Gastroesophageal sphincter (tissue), 3 donors: ENCODE results near the gene SLC25A15.

Experiments used
- EP300 ChIP-seq: sonication (generic); formaldehyde crosslinking; IDR thresholded peaks from one replicate; pipeline ENCODE4 v1.6.1; 2017; ENCODE audit warnings: antibody characterized with exemption, mild to moderate bottlenecking
- TF ChIP-seq, protein P1 (sequence below), 4 experiments: fragments of 200-600 bp in 2 of 4; fragments of 450-650 bp in 2 of 4; sonication (generic) in 1 of 4; IDR thresholded peaks; one replicate each; pipeline ENCODE4 v1.5.1; 2017 to 2019; ENCODE audit warnings: antibody characterized with exemption in 4 of 4, mild to moderate bottlenecking in 2 of 4, moderate library complexity in 2 of 4

DNA sequence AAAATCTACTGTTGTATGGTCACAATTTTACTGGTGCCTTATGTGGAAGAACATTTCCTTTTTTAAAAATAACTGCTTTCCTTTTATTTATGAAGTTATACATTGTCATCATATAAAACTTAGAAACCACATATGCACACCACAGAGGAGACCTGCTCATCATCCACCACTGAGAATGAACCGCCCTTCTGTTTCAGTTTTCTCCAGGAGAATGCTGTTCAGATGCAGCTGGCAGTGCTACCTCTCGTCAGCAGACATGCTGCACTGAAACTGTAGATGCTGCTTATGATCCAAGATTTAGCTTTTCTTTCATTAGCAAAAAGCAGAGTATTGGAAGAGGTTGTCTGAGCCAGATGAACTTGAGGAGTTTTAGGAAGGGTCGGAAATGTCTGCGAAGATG, 10.1 kb downstream of the SLC25A15 start:
- TF ChIP-seq, protein P1, sequence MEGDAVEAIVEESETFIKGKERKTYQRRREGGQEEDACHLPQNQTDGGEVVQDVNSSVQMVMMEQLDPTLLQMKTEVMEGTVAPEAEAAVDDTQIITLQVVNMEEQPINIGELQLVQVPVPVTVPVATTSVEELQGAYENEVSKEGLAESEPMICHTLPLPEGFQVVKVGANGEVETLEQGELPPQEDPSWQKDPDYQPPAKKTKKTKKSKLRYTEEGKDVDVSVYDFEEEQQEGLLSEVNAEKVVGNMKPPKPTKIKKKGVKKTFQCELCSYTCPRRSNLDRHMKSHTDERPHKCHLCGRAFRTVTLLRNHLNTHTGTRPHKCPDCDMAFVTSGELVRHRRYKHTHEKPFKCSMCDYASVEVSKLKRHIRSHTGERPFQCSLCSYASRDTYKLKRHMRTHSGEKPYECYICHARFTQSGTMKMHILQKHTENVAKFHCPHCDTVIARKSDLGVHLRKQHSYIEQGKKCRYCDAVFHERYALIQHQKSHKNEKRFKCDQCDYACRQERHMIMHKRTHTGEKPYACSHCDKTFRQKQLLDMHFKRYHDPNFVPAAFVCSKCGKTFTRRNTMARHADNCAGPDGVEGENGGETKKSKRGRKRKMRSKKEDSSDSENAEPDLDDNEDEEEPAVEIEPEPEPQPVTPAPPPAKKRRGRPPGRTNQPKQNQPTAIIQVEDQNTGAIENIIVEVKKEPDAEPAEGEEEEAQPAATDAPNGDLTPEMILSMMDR (IDR thresholded peaks at IDR 0.05), result no peak
- no peak for TF ChIP-seq EP300
